Measurements from ENCODE around the gene FZD7.

Gene FZD7

DNA sequence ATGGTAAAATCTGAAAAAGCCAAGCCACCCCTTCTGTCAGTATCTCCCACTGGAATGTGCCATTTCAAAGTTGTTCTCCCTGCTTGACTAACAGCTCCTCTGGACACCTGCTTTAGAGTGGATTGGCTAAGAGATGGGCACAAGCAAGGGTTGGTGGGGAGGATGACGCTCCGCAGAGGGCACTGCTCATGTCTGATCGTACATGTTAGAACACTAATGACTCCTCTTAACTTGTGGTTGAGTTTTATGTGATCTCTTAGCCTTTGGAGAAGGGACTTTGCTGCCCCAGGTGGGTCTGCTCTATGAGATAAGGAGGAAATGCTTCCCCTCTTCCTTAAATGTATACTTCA, 31.2 kb downstream of the FZD7 start:
- Histone ChIP-seq H3K27me3 (ENCODE audit: insufficient read depth, low read length, poor library complexity) (no peaks in the 10 kb centered on the region), H3K23ac (ENCODE audit: low read length) (no peak overlapping the region), H3K9ac (ENCODE audit: low read length) (no peak overlapping the region), H3K4ac (ENCODE audit: low read depth, low read length) (no peak overlapping the region), H3K27ac (ENCODE audit: low read depth, low read length) (no peak overlapping the region), H3K4me1 (ENCODE audit: control insufficient read depth, low read depth, low read length) (no peaks in the 10 kb centered on the region), H3K79me1 (ENCODE audit: low read length) (no peaks in the 10 kb centered on the region), H2BK5ac (ENCODE audit: low read length) (no peak overlapping the region), H4K5ac (ENCODE audit: low read length) (no peak overlapping the region), H3K79me2 (ENCODE audit: control insufficient read depth, insufficient read depth, low read length) (no peaks in the 10 kb centered on the region), H3K18ac (ENCODE audit: low read length) (no peak overlapping the region), H4K8ac (ENCODE audit: low read depth, low read length) (no peak overlapping the region), H3K36me3 (ENCODE audit: control insufficient read depth, insufficient read depth, low read length) (no peaks in the 10 kb centered on the region), H2BK15ac (replicated peaks; ENCODE audit: low read depth) (no peak overlapping the region), H3K4me2 (ENCODE audit: low read length) (no peak overlapping the region), H3K56ac (ENCODE audit: low read length) (no peak overlapping the region), H3K4me3 (ENCODE audit: low read length) (no peak overlapping the region), H2BK120ac (ENCODE audit: low read depth, low read length) (no peak overlapping the region), H2AK5ac (ENCODE audit: low read length) (peak overlapping the region; percentile 65)
- no peak for DNase-seq
- no CpG with 5 or more reads among the region's 3 CpGs for WGBS (ENCODE audit: extremely low coverage, insufficient coverage, low lambda C conversion rate)

- Histone ChIP-seq H3K23ac (ENCODE audit: low read length) (no peak overlapping the region), H2AK5ac (ENCODE audit: low read length) (no peak overlapping the region), H2BK15ac (replicated peaks; ENCODE audit: low read depth) (no peak overlapping the region), H2BK120ac (ENCODE audit: low read depth, low read length) (no peak overlapping the region), H3K36me3 (ENCODE audit: control insufficient read depth, insufficient read depth, low read length) (no peaks in the 10 kb centered on the region), H3K56ac (ENCODE audit: low read length) (no peak overlapping the region), H3K79me2 (ENCODE audit: control insufficient read depth, insufficient read depth, low read length) (no peaks in the 10 kb centered on the region), H4K5ac (ENCODE audit: low read length) (no peak overlapping the region), H3K4ac (ENCODE audit: low read depth, low read length) (no peak overlapping the region), H3K4me2 (ENCODE audit: low read length) (no peak overlapping the region), H3K4me1 (ENCODE audit: control insufficient read depth, low read depth, low read length) (no peaks in the 10 kb centered on the region), H3K9ac (ENCODE audit: low read length) (no peak overlapping the region), H3K27ac (ENCODE audit: low read depth, low read length) (no peak overlapping the region), H4K8ac (ENCODE audit: low read depth, low read length) (no peak overlapping the region), H3K79me1 (ENCODE audit: low read length) (no peaks in the 10 kb centered on the region), H2BK5ac (ENCODE audit: low read length) (no peak overlapping the region), H3K27me3 (ENCODE audit: insufficient read depth, low read length, poor library complexity) (no peaks in the 10 kb centered on the region), H3K4me3 (ENCODE audit: low read length) (no peak overlapping the region), H3K18ac (ENCODE audit: low read length) (no peak overlapping the region)
- no CpG with 5 or more reads among the region's 3 CpGs for WGBS (ENCODE audit: extremely low coverage, insufficient coverage, low lambda C conversion rate)
- DNase-seq, result no peak
These were observed 32.2 kb downstream of the FZD7 start for GRCh38 chr2:202065876-202066275.

- no peak overlapping the region for H3K23ac ChIP-seq (ENCODE audit: low read length)
- H3K4me1 ChIP-seq (ENCODE audit: control insufficient read depth, low read depth, low read length), result no peaks in the 10 kb centered on the region
- no peak overlapping the region for H3K4me3 ChIP-seq (ENCODE audit: low read length)
- no peak overlapping the region for H2BK120ac ChIP-seq (ENCODE audit: low read depth, low read length)
- H2AK5ac ChIP-seq (ENCODE audit: low read length), result no peak overlapping the region
- no peaks in the 10 kb centered on the region for H3K79me2 ChIP-seq (ENCODE audit: control insufficient read depth, insufficient read depth, low read length)
- H3K27ac ChIP-seq (ENCODE audit: low read depth, low read length), result no peak overlapping the region
- no peak overlapping the region for H3K4ac ChIP-seq (ENCODE audit: low read depth, low read length)
- no peaks in the 10 kb centered on the region for H3K79me1 ChIP-seq (ENCODE audit: low read length)
- no peak overlapping the region for H2BK15ac ChIP-seq (replicated peaks; ENCODE audit: low read depth)
- no peak overlapping the region for H4K8ac ChIP-seq (ENCODE audit: low read depth, low read length)
- no peak overlapping the region for H4K5ac ChIP-seq (ENCODE audit: low read length)
- no peak overlapping the region for H2BK5ac ChIP-seq (ENCODE audit: low read length)
- no peak overlapping the region for H3K4me2 ChIP-seq (ENCODE audit: low read length)
- no peak for DNase-seq
- no peaks in the 10 kb centered on the region for H3K36me3 ChIP-seq (ENCODE audit: control insufficient read depth, insufficient read depth, low read length)
- H3K18ac ChIP-seq (ENCODE audit: low read length), result no peak overlapping the region
- H3K27me3 ChIP-seq (ENCODE audit: insufficient read depth, low read length, poor library complexity), result no peaks in the 10 kb centered on the region
- no CpG with 5 or more reads among the region's 2 CpGs for WGBS (ENCODE audit: extremely low coverage, insufficient coverage, low lambda C conversion rate)
- H3K56ac ChIP-seq (ENCODE audit: low read length), result no peak overlapping the region
- H3K9ac ChIP-seq (ENCODE audit: low read length), result no peak overlapping the region
These were observed 33.2 kb downstream of the FZD7 start for GRCh38 chr2:202066875-202067274.

DNA sequence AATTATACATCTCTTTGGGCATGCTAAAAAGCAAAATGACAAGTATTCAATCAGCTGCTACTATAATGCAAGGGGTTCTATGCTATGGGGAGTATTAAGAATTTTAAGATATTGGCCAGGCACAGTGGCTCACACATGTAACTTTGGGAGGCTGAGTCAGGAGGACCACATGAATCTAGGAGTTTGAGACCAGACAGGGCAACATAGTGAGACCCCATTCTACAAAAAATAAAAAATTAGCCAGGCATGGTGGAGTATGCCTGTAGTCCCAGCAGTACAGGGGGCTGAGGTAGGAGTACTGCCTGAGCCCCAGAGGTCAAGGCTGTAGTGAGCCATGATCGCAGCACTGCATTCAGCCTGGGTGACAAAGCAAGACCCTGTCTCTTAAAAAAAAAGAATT, 33.9 kb downstream of the FZD7 start:
- Histone ChIP-seq H3K79me2 (ENCODE audit: control insufficient read depth, insufficient read depth, low read length) (no peaks in the 10 kb centered on the region), H3K4ac (ENCODE audit: low read depth, low read length) (no peak overlapping the region), H4K8ac (ENCODE audit: low read depth, low read length) (no peak overlapping the region), H3K4me2 (ENCODE audit: low read length) (no peak overlapping the region), H3K56ac (ENCODE audit: low read length) (no peak overlapping the region), H4K5ac (ENCODE audit: low read length) (no peak overlapping the region), H2BK15ac (replicated peaks; ENCODE audit: low read depth) (no peak overlapping the region), H3K36me3 (ENCODE audit: control insufficient read depth, insufficient read depth, low read length) (no peaks in the 10 kb centered on the region), H2AK5ac (ENCODE audit: low read length) (no peak overlapping the region), H3K4me1 (ENCODE audit: control insufficient read depth, low read depth, low read length) (no peaks in the 10 kb centered on the region), H3K27me3 (ENCODE audit: insufficient read depth, low read length, poor library complexity) (no peaks in the 10 kb centered on the region), H3K23ac (ENCODE audit: low read length) (no peak overlapping the region), H2BK5ac (ENCODE audit: low read length) (no peak overlapping the region), H2BK120ac (ENCODE audit: low read depth, low read length) (no peak overlapping the region), H3K27ac (ENCODE audit: low read depth, low read length) (no peak overlapping the region), H3K4me3 (ENCODE audit: low read length) (no peak overlapping the region), H3K9ac (ENCODE audit: low read length) (no peak overlapping the region), H3K18ac (ENCODE audit: low read length) (no peak overlapping the region), H3K79me1 (ENCODE audit: low read length) (no peaks in the 10 kb centered on the region)
- no CpG with 5 or more reads among the region's 1 CpG for WGBS (ENCODE audit: extremely low coverage, insufficient coverage, low lambda C conversion rate)
- DNase-seq, result no peak

DNA sequence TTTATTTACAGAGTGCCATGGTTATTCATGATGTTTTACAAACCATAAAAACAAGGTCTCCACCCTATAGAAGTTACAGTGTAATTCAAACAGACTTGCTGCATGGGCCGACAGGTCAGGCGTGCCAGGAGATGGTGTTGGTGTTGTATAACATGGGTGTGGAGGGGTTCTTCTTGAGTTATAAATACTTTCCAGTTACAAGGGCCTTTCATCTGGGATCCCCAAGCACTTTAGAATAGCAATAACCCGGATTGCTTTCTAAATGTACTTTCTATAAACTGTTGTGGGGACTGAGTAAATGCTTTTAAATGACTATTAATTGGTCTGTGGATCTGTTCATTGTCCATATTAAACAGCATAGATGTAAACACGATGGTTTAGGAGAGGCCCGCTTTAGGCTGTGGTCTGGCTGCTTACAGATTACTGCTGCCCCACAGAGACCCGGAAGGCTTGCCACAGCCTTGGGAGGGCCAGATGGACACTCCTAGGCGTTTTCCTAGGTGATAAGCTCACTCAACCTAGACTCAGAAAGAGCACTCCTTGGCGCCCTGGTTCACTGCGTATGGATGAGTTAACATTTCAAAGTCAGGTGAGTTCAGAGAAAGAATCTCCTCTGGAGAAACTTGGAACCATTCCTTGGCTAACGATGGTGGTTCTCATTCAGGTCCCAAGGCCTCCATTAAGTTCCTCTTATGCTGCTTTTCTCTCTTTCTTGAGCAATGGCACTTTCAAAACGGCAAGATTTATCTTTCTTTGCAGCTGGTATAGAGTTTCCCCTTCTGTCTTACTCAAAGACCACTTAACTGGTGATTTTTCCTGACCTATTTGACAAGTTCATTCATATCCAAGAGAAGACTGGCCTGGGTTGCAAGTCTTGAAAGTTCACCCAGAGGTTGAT, 35.8 kb downstream of the FZD7 start:
- Histone ChIP-seq H3K27ac (ENCODE audit: low read depth, low read length) (no peak overlapping the region), H3K79me2 (ENCODE audit: control insufficient read depth, insufficient read depth, low read length) (no peaks in the 10 kb centered on the region), H3K4ac (ENCODE audit: low read depth, low read length) (no peak overlapping the region), H3K4me1 (ENCODE audit: control insufficient read depth, low read depth, low read length) (no peaks in the 10 kb centered on the region), H3K36me3 (ENCODE audit: control insufficient read depth, insufficient read depth, low read length) (no peaks in the 10 kb centered on the region), H2BK5ac (ENCODE audit: low read length) (no peak overlapping the region), H4K5ac (ENCODE audit: low read length) (no peak overlapping the region), H3K27me3 (ENCODE audit: insufficient read depth, low read length, poor library complexity) (no peaks in the 10 kb centered on the region), H2BK120ac (ENCODE audit: low read depth, low read length) (no peak overlapping the region), H3K56ac (ENCODE audit: low read length) (no peak overlapping the region), H3K79me1 (ENCODE audit: low read length) (no peaks in the 10 kb centered on the region), H3K9ac (ENCODE audit: low read length) (no peak overlapping the region), H3K23ac (ENCODE audit: low read length) (no peak overlapping the region), H2BK15ac (replicated peaks; ENCODE audit: low read depth) (no peak overlapping the region), H3K18ac (ENCODE audit: low read length) (no peak overlapping the region), H3K4me2 (ENCODE audit: low read length) (no peak overlapping the region), H2AK5ac (ENCODE audit: low read length) (no peak overlapping the region), H4K8ac (ENCODE audit: low read depth, low read length) (no peak overlapping the region), H3K4me3 (ENCODE audit: low read length) (no peak overlapping the region)
- no CpG with 5 or more reads among the region's 11 CpGs for WGBS (ENCODE audit: extremely low coverage, insufficient coverage, low lambda C conversion rate)
- no peak for DNase-seq

DNA sequence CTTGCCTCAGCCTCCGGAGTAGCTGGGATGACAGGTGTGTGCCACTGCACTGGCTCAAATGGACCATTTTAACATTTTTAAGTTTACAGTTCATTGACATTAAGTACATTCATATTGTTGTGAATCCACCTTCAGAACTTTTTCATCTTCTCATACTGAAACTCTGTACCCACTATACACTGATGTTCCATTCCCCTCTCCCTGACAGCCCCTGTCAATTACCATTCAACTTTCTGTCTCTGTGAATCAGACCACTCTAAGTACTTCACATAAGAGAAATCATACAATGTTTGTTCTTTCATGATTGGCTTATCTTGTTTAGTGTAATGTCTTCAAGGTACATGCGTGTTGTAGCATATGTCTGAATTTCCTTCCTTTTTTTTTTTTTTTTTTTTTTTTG, 37.5 kb downstream of the FZD7 start:
- H3K56ac ChIP-seq (ENCODE audit: low read length), result no peak overlapping the region
- H3K79me1 ChIP-seq (ENCODE audit: low read length), result no peaks in the 10 kb centered on the region
- no CpG with 5 or more reads among the region's 2 CpGs for WGBS (ENCODE audit: extremely low coverage, insufficient coverage, low lambda C conversion rate)
- H3K9ac ChIP-seq (ENCODE audit: low read length), result no peak overlapping the region
- H4K8ac ChIP-seq (ENCODE audit: low read depth, low read length), result no peak overlapping the region
- no peak overlapping the region for H2AK5ac ChIP-seq (ENCODE audit: low read length)
- no peaks in the 10 kb centered on the region for H3K4me1 ChIP-seq (ENCODE audit: control insufficient read depth, low read depth, low read length)
- H3K18ac ChIP-seq (ENCODE audit: low read length), result no peak overlapping the region
- H2BK15ac ChIP-seq (replicated peaks; ENCODE audit: low read depth), result no peak overlapping the region
- H2BK120ac ChIP-seq (ENCODE audit: low read depth, low read length), result no peak overlapping the region
- H3K27ac ChIP-seq (ENCODE audit: low read depth, low read length), result no peak overlapping the region
- no peak overlapping the region for H3K4me2 ChIP-seq (ENCODE audit: low read length)
- no peaks in the 10 kb centered on the region for H3K36me3 ChIP-seq (ENCODE audit: control insufficient read depth, insufficient read depth, low read length)
- no peak overlapping the region for H3K4ac ChIP-seq (ENCODE audit: low read depth, low read length)
- H2BK5ac ChIP-seq (ENCODE audit: low read length), result no peak overlapping the region
- no peak for DNase-seq
- no peaks in the 10 kb centered on the region for H3K79me2 ChIP-seq (ENCODE audit: control insufficient read depth, insufficient read depth, low read length)
- H3K4me3 ChIP-seq (ENCODE audit: low read length), result no peak overlapping the region
- H3K27me3 ChIP-seq (ENCODE audit: insufficient read depth, low read length, poor library complexity), result no peaks in the 10 kb centered on the region
- no peak overlapping the region for H3K23ac ChIP-seq (ENCODE audit: low read length)
- H4K5ac ChIP-seq (ENCODE audit: low read length), result no peak overlapping the region

Measured in mesendoderm (in vitro differentiated cells).